LHCN-M2 (cell line): ENCODE measurements around the gene COL13A1. TPM values are rescaled to one million over a fixed set of nuclear protein-coding genes. Genes with fewer than 3 reads are reported as not detected.
A peak's percentile ranks its signal among the peaks of the same experiment; 100 is the strongest.

Experiments
- DNase-seq: peaks from one replicate; pipeline ENCODE4 v3.0.0-alpha.2; 2012; ENCODE audit warnings: low read depth
- total RNA-seq: library from RNA; depleted of rRNA; stranded (reverse); fragments of >200 nt; gene quantifications from 2 replicates; pipeline ENCODE4 v1.2.3, GENCODE V29; 2014

Gene COL13A1
- total RNA-seq, 1 experiment from 2014 or later = 2.6 TPM

- DNase-seq = no peak
Measured at GRCh38 chr10:69884686-69885085, 83.0 kb downstream of the COL13A1 start.

- DNase-seq = no peak
Measured at GRCh38 chr10:69885379-69886013, 83.8 kb downstream of the COL13A1 start.

GRCh38 chr10:69888882-69889584, 87.3 kb downstream of the COL13A1 start:
- DNase-seq = no peak

- no peak for DNase-seq
Measured at GRCh38 chr10:69890065-69890847, 88.5 kb downstream of the COL13A1 start.

GRCh38 chr10:69891057-69891617, 89.4 kb downstream of the COL13A1 start:
- no peak for DNase-seq

- DNase-seq = no peak
Measured at GRCh38 chr10:69892406-69892805, 90.7 kb downstream of the COL13A1 start.

- no peak for DNase-seq
Measured at GRCh38 chr10:69892816-69893215, 91.1 kb downstream of the COL13A1 start.

GRCh38 chr10:69893271-69893900, 91.7 kb downstream of the COL13A1 start:
- DNase-seq = no peak

GRCh38 chr10:69894156-69894555, 92.5 kb downstream of the COL13A1 start:
- DNase-seq = no peak

GRCh38 chr10:69895759-69896158, 94.1 kb downstream of the COL13A1 start:
- DNase-seq = peak; percentile 13

- DNase-seq = no peak
Measured at GRCh38 chr10:69896606-69897231, 95.0 kb downstream of the COL13A1 start.

- no peak for DNase-seq
Measured at GRCh38 chr10:69897432-69897831, 95.7 kb downstream of the COL13A1 start.

- no peak for DNase-seq
Measured at GRCh38 chr10:69897999-69898398, 96.3 kb downstream of the COL13A1 start.

GRCh38 chr10:69898524-69898923, 96.8 kb downstream of the COL13A1 start:
- DNase-seq = no peak

GRCh38 chr10:69898941-69899340, 97.2 kb downstream of the COL13A1 start:
- no peak for DNase-seq

- no peak for DNase-seq
Measured at GRCh38 chr10:69899727-69900595, 98.3 kb downstream of the COL13A1 start.

GRCh38 chr10:69901022-69901421, 99.3 kb downstream of the COL13A1 start:
- no peak for DNase-seq

GRCh38 chr10:69901628-69902505, 100.2 kb downstream of the COL13A1 start:
- peak; percentile 50 for DNase-seq

- DNase-seq = no peak
Measured at GRCh38 chr10:69902835-69903535, 101.3 kb downstream of the COL13A1 start.
